H9 (cell line): Measurements from ENCODE around the gene MAPK11. TPM values are rescaled to one million over a fixed set of nuclear protein-coding genes. Genes with fewer than 3 reads are reported as not detected.

Experiments
- DNase-seq: peaks from one replicate; pipeline ENCODE4 v3.0.0-alpha.2; 2017
- H2AFZ ChIP-seq: one replicate; pipeline ENCODE4 v1.6.1; 2013; ENCODE audit warnings: mild to moderate bottlenecking, low read length, control low read depth, moderate library complexity
- H2AK5ac ChIP-seq: 2 replicates; pipeline ENCODE4 v1.6.1; 2013; ENCODE audit warnings: low read length, control low read depth, mixed read lengths; ENCODE audit not compliant: insufficient read length
- H2BK120ac ChIP-seq: one replicate; pipeline ENCODE4 v1.6.1; 2013; ENCODE audit warnings: low read depth, mild to moderate bottlenecking, low read length, control low read depth, inconsistent platforms; ENCODE audit not compliant: poor library complexity, severe bottlenecking
- H2BK12ac ChIP-seq: 2 replicates; pipeline ENCODE4 v1.6.1; 2013; ENCODE audit warnings: low read length, control low read depth, mixed read lengths, low read depth; ENCODE audit not compliant: insufficient read length
- H2BK15ac ChIP-seq: 2 replicates; pipeline ENCODE4 v1.6.1; 2013; ENCODE audit warnings: low read depth, low read length, control low read depth
- H2BK20ac ChIP-seq: one replicate; pipeline ENCODE4 v1.6.1; 2013; ENCODE audit warnings: low read depth, mild to moderate bottlenecking, low read length, control low read depth, inconsistent platforms; ENCODE audit not compliant: poor library complexity, severe bottlenecking
- H2BK5ac ChIP-seq: 2 replicates; pipeline ENCODE4 v1.6.1; 2013; ENCODE audit warnings: low read length, control low read depth, mixed read lengths; ENCODE audit not compliant: insufficient read length
- H3K14ac ChIP-seq: 2 replicates; pipeline ENCODE4 v1.6.1; 2013; ENCODE audit warnings: low read length, control low read depth; ENCODE audit not compliant: insufficient read depth
- H3K18ac ChIP-seq: 2 replicates; pipeline ENCODE4 v1.6.1; 2013; ENCODE audit warnings: low read depth, mild to moderate bottlenecking, mixed read lengths, low read length, control low read depth; ENCODE audit not compliant: insufficient read length
- H3K23ac ChIP-seq: 2 replicates; pipeline ENCODE4 v1.6.1; 2013; ENCODE audit warnings: low read length, control low read depth, mixed read lengths, low read depth; ENCODE audit not compliant: insufficient read length
- H3K23me2 ChIP-seq: 2 replicates; pipeline ENCODE4 v1.6.1; 2013; ENCODE audit warnings: low read depth, mild to moderate bottlenecking, mixed read lengths, low read length, control low read depth; ENCODE audit not compliant: insufficient read length, poor library complexity, severe bottlenecking
- H3K27ac ChIP-seq: 2 replicates; pipeline ENCODE4 v1.5.1; 2013; ENCODE audit warnings: low read length, control low read depth, mixed read lengths, low read depth; ENCODE audit not compliant: insufficient read length
- H3K27me3 ChIP-seq: 2 replicates; pipeline ENCODE4 v1.6.1; 2013; ENCODE audit warnings: low read length, control low read depth, inconsistent platforms; ENCODE audit not compliant: insufficient read depth
- H3K4ac ChIP-seq: 2 replicates; pipeline ENCODE4 v1.6.1; 2013; ENCODE audit warnings: low read depth, mild to moderate bottlenecking, control low read depth, inconsistent platforms, low read length, moderate library complexity
- H3K4me1 ChIP-seq: 2 replicates; pipeline ENCODE4 v1.6.1; 2013; ENCODE audit warnings: low read length, control low read depth, inconsistent platforms; ENCODE audit not compliant: insufficient read depth
- H3K4me2 ChIP-seq: 2 replicates; pipeline ENCODE4 v1.6.1; 2013; ENCODE audit warnings: low read length, control low read depth, mixed read lengths; ENCODE audit not compliant: insufficient read length, insufficient read depth
- H3K56ac ChIP-seq: 2 replicates; pipeline ENCODE4 v1.6.1; 2013; ENCODE audit warnings: low read depth, mild to moderate bottlenecking, mixed read lengths, low read length, control low read depth; ENCODE audit not compliant: insufficient read length
- H3K79me1 ChIP-seq: 2 replicates; pipeline ENCODE4 v1.6.1; 2013; ENCODE audit warnings: low read depth, mild to moderate bottlenecking, moderate library complexity, low read length, control low read depth, inconsistent platforms; ENCODE audit not compliant: insufficient read depth, poor library complexity, severe bottlenecking
- H3K79me2 ChIP-seq: 2 replicates; pipeline ENCODE4 v1.6.1; 2013; ENCODE audit warnings: low read length, control low read depth, inconsistent platforms; ENCODE audit not compliant: insufficient read depth
- H3K9ac ChIP-seq: 2 replicates; pipeline ENCODE4 v1.6.1; 2013; ENCODE audit warnings: low read length, control low read depth, mixed read lengths; ENCODE audit not compliant: insufficient read length; ENCODE audit errors: extremely low read depth
- H3K9me3 ChIP-seq: one replicate; pipeline ENCODE4 v1.6.1; 2013; ENCODE audit warnings: low read depth, low read length, inconsistent platforms; ENCODE audit not compliant: control insufficient read depth
- H3T11ph ChIP-seq: one replicate; pipeline ENCODE4 v1.6.1; 2013; ENCODE audit warnings: mild to moderate bottlenecking, low read length, control low read depth, inconsistent platforms
- H4K20me1 ChIP-seq: one replicate; pipeline ENCODE4 v1.6.1; 2013; ENCODE audit not compliant: control insufficient read depth, insufficient read length, insufficient read depth
- H4K5ac ChIP-seq: 2 replicates; pipeline ENCODE4 v1.6.1; 2013; ENCODE audit warnings: low read depth, mild to moderate bottlenecking, mixed read lengths, low read length, control low read depth; ENCODE audit not compliant: insufficient read length
- H4K8ac ChIP-seq: replicated peaks from 2 replicates; pipeline ENCODE4 v1.6.1; 2013; ENCODE audit warnings: low read length, control low read depth, mixed read lengths, low read depth; ENCODE audit not compliant: insufficient read length
- H4K91ac ChIP-seq: 2 replicates; pipeline ENCODE4 v1.6.1; 2013; ENCODE audit warnings: low read depth, mild to moderate bottlenecking, moderate library complexity, mixed read lengths, low read length, control low read depth; ENCODE audit not compliant: insufficient read length
- H3K27ac Mint-ChIP-seq, 3 experiments: 2 replicates in 2 of 3; 3 replicates in 1 of 3; pipeline ENCODE4 v1.8.0; 2020 to 2021; ENCODE audit warnings: mixed read lengths in 3 of 3, mild to moderate bottlenecking in 1 of 3, moderate library complexity in 1 of 3
- H3K27me3 Mint-ChIP-seq: 2 replicates; pipeline ENCODE4 v1.8.0; 2021; ENCODE audit warnings: low read depth, mild to moderate bottlenecking, moderate library complexity, mixed read lengths
- H3K36me3 Mint-ChIP-seq, 3 experiments: 2 replicates in 2 of 3; 3 replicates in 1 of 3; pipeline ENCODE4 v1.8.0; 2020 to 2021; ENCODE audit warnings: low read depth in 3 of 3, mixed read lengths in 3 of 3; ENCODE audit not compliant: insufficient read depth in 1 of 3
- H3K4me1 Mint-ChIP-seq, 2 experiments: 2 replicates each; pipeline ENCODE4 v1.8.0; 2020; ENCODE audit warnings: mixed read lengths in 2 of 2
- H3K4me3 Mint-ChIP-seq, 2 experiments: 2 replicates in 1 of 2; 3 replicates in 1 of 2; pipeline ENCODE4 v1.8.0; 2020 to 2021; ENCODE audit warnings: mild to moderate bottlenecking in 2 of 2, mixed read lengths in 2 of 2, moderate library complexity in 1 of 2
- H3K9me3 Mint-ChIP-seq, 2 experiments: 2 replicates in 1 of 2; 3 replicates in 1 of 2; pipeline ENCODE4 v1.8.0; 2020; ENCODE audit warnings: mild to moderate bottlenecking in 2 of 2, mixed read lengths in 2 of 2, moderate library complexity in 1 of 2
- WGBS: extraction: QIAGEN DNeasy Blood & Tissue Kit; methylation state at CpG from one replicate; pipeline ENCODE4 v1.1.7; 2013; ENCODE audit warnings: missing lambda C conversion rate, low lambda C conversion rate, mixed read lengths; ENCODE audit not compliant: insufficient read length; ENCODE audit errors: extremely low coverage; 5-methylcytosine and 5-hydroxymethylcytosine counted together
- total RNA-seq: library from RNA; stranded (reverse); gene quantifications from 2 replicates; pipeline ENCODE4 v1.2.1, GENCODE V29; 2021
- TF ChIP-seq, protein P1 (sequence below): fragments of 200-600 bp; sonication (generic); conservative IDR thresholded peaks from 3 replicates; pipeline ENCODE4 v1.8.0; 2021; ENCODE audit warnings: antibody characterized with exemption, mild to moderate bottlenecking

MAPK11 gene
- total RNA-seq, 1 experiment from 2014 or later = 1.5 TPM

DNA sequence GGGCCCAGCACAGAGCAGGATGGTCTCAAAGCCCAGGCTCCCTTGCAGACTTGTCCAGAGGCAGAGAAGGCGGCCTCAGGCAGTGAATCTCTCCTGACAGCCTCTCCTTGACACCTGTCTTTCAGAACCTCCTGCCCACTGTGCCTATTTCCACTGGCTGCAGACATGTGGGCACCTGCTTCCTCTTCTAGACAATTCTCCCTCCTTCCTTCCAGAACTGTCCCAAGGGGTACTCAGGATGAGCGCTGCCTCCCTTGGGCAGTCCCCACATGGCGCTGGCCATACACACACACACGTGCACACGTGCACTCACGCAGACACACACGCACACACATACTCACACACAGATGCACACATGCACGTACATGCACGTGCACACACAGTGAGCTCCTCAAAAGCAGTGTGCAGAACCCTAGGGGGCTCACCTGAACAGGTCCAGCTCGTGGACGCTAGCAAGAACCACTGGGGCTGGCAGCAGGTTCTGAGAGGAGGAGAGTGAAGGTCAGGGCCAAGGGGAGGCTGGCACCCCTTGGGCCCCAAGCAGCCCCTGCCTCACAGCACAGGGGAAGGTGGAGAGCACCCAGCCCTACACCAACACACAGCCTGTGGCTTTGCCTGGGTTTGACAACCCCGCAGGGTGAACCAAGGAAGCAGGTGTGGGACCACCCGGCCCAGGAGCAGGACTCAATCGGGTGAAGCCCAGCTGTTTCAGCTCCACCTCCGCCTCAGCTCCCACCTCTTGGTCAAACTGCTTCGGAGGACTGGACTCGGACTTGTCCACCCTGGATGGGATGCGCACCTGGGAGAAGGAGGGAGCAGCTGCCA, 45.3 kb upstream of the MAPK11 start:
- no peak for DNase-seq
- H3K4me1 Mint-ChIP-seq = peaks cover 4 to 5% of the 10 kb centered on the region in 2 experiments
- WGBS = no CpG with 5 or more reads among the region's 18 CpGs

More for the DNA sequence above, 45.3 kb upstream of the MAPK11 start:
- H3K36me3 Mint-ChIP-seq = no peaks in the 10 kb centered on the region
- H4K91ac ChIP-seq = no peak overlapping the region
- peaks cover 9% of the 10 kb centered on the region for H3K27me3 Mint-ChIP-seq
- no peak overlapping the region for H3K18ac ChIP-seq
- no peak overlapping the region for H2BK5ac ChIP-seq
- H3K4me2 ChIP-seq = no peak overlapping the region
- H3K27ac Mint-ChIP-seq = no peak overlapping the region; a peak in 1 of 7 replicates
- H3K56ac ChIP-seq = no peak overlapping the region
- H3K27me3 ChIP-seq = no peaks in the 10 kb centered on the region
- H3K23ac ChIP-seq = no peak overlapping the region
- no peak overlapping the region for H2BK15ac ChIP-seq
- H3K27ac ChIP-seq = no peak overlapping the region
- TF ChIP-seq, protein P1, sequence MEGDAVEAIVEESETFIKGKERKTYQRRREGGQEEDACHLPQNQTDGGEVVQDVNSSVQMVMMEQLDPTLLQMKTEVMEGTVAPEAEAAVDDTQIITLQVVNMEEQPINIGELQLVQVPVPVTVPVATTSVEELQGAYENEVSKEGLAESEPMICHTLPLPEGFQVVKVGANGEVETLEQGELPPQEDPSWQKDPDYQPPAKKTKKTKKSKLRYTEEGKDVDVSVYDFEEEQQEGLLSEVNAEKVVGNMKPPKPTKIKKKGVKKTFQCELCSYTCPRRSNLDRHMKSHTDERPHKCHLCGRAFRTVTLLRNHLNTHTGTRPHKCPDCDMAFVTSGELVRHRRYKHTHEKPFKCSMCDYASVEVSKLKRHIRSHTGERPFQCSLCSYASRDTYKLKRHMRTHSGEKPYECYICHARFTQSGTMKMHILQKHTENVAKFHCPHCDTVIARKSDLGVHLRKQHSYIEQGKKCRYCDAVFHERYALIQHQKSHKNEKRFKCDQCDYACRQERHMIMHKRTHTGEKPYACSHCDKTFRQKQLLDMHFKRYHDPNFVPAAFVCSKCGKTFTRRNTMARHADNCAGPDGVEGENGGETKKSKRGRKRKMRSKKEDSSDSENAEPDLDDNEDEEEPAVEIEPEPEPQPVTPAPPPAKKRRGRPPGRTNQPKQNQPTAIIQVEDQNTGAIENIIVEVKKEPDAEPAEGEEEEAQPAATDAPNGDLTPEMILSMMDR = no peak
- no peak overlapping the region for H4K8ac ChIP-seq
- no peaks in the 10 kb centered on the region for H3K23me2 ChIP-seq
- H2BK20ac ChIP-seq = no peak overlapping the region
- no peaks in the 10 kb centered on the region for H3K9me3 ChIP-seq
- H2BK120ac ChIP-seq = no peak overlapping the region
- no peak overlapping the region for H3K4ac ChIP-seq
- H2BK12ac ChIP-seq = no peak overlapping the region
- H3K79me1 ChIP-seq = no peaks in the 10 kb centered on the region
- no peak overlapping the region for H2AFZ ChIP-seq
- H4K20me1 ChIP-seq = peaks cover 2% of the 10 kb centered on the region
- H3K4me1 ChIP-seq = no peaks in the 10 kb centered on the region
- no peak overlapping the region for H4K5ac ChIP-seq
- H3K9ac ChIP-seq = no peak overlapping the region
- H2AK5ac ChIP-seq = no peak overlapping the region
- H3T11ph ChIP-seq = no peak overlapping the region
- H3K4me3 Mint-ChIP-seq = no peak overlapping the region
- H3K9me3 Mint-ChIP-seq = no peaks in the 10 kb centered on the region
- no peak overlapping the region for H3K14ac ChIP-seq
- H3K79me2 ChIP-seq = no peaks in the 10 kb centered on the region
